ENCODE data around the gene HMG20A. TPM values are rescaled to one million over a fixed set of nuclear protein-coding genes. Genes with fewer than 3 reads are reported as not detected.

The HMG20A gene
- total RNA-seq, 1 experiment from 2014 or later, result 60.2 TPM

GRCh38 chr15:77395013-77395774, 25.5 kb upstream of the HMG20A start:
- H3K4me2 ChIP-seq (ENCODE audit: insufficient read depth, insufficient read length, low read length), result no peak overlapping the region
- no peaks in the 10 kb centered on the region for H3K23me2 ChIP-seq (ENCODE audit: insufficient read length, low read depth, low read length, poor library complexity, severe bottlenecking)
- H4K5ac ChIP-seq (ENCODE audit: insufficient read length, low read depth, low read length), result no peak overlapping the region
- H2BK120ac ChIP-seq (ENCODE audit: low read depth, low read length, poor library complexity, severe bottlenecking), result no peak overlapping the region
- Mint-ChIP-seq H3K27ac (no peak overlapping the region), H3K4me1 (peaks cover 0 to 6% of the 10 kb centered on the region in 2 experiments; a peak in 1 of 4 replicates), H3K36me3 (ENCODE audit: insufficient read depth in 1 of 3, low read depth in 3 of 3) (peaks cover 23 to 53% (median 24%) of the 10 kb centered on the region in 3 experiments), H3K27me3 (ENCODE audit: low read depth) (no peaks in the 10 kb centered on the region), H3K4me3 (no peak overlapping the region), H3K9me3 (peaks cover 34 to 40% of the 10 kb centered on the region in 2 experiments)
- H3K4me1 ChIP-seq (ENCODE audit: insufficient read depth, low read length), result no peaks in the 10 kb centered on the region
- no peak overlapping the region for H3K27ac ChIP-seq (ENCODE audit: insufficient read length, low read depth, low read length)
- H3K4ac ChIP-seq (ENCODE audit: low read depth, low read length), result no peak overlapping the region
- no peak overlapping the region for H3K56ac ChIP-seq (ENCODE audit: insufficient read length, low read depth, low read length)
- H2AK5ac ChIP-seq (ENCODE audit: insufficient read length, low read length), result no peak overlapping the region
- no peak overlapping the region for H3K14ac ChIP-seq (ENCODE audit: insufficient read depth, low read length)
- H2BK20ac ChIP-seq (ENCODE audit: low read depth, low read length, poor library complexity, severe bottlenecking), result no peak overlapping the region
- no peaks in the 10 kb centered on the region for H3K9me3 ChIP-seq (ENCODE audit: control insufficient read depth, low read depth, low read length)
- peaks cover 3% of the 10 kb centered on the region for H3K79me1 ChIP-seq (ENCODE audit: insufficient read depth, low read depth, low read length, poor library complexity, severe bottlenecking)
- no peak overlapping the region for H2BK12ac ChIP-seq (ENCODE audit: insufficient read length, low read depth, low read length)
- H3K18ac ChIP-seq (ENCODE audit: insufficient read length, low read depth, low read length), result no peak overlapping the region
- no peak overlapping the region for H2BK15ac ChIP-seq (ENCODE audit: low read depth, low read length)
- no peak for DNase-seq
- TF ChIP-seq CTCF (conservative IDR thresholded peaks at IDR 0.05), result no peak
- no CpG with 5 or more reads among the region's 3 CpGs for WGBS (ENCODE audit: extremely low coverage, insufficient read length, low lambda C conversion rate)
- no peaks in the 10 kb centered on the region for H3K27me3 ChIP-seq (ENCODE audit: insufficient read depth, low read length)
- peaks cover 4% of the 10 kb centered on the region; the same call in 1 of the 2 replicates for H3K79me2 ChIP-seq (ENCODE audit: insufficient read depth, low read length)
- H3K9ac ChIP-seq (ENCODE audit: extremely low read depth, insufficient read length, low read length), result no peak overlapping the region
- H4K20me1 ChIP-seq (ENCODE audit: control insufficient read depth, insufficient read depth, insufficient read length), result no peaks in the 10 kb centered on the region
- H3T11ph ChIP-seq (ENCODE audit: low read length), result no peak overlapping the region
- H3K23ac ChIP-seq (ENCODE audit: insufficient read length, low read depth, low read length), result no peak overlapping the region
- H4K8ac ChIP-seq (replicated peaks; ENCODE audit: insufficient read length, low read depth, low read length), result no peak overlapping the region
- no peak overlapping the region for H4K91ac ChIP-seq (ENCODE audit: insufficient read length, low read depth, low read length)
- H2BK5ac ChIP-seq (ENCODE audit: insufficient read length, low read length), result no peak overlapping the region
- H2AFZ ChIP-seq (ENCODE audit: low read length), result no peak overlapping the region

All from H9 (cell line).